HepG2 (cell line): ENCODE data around the gene SLC43A1. TPM values are rescaled to one million over a fixed set of nuclear protein-coding genes. Genes with fewer than 3 reads are reported as not detected.

Experiments used
- ATAC-seq: fragments of 200-7000 bp; cut with Tn5 transposase; 3 replicates; pipeline ENCODE4 v1.9.1; 2020; ENCODE audit warnings: mild to moderate bottlenecking, moderate library complexity
- BruUV-seq: library from RNA; stranded (reverse); fragments of 400-500 nt; replicated peaks from 2 replicates; lab custom pipeline; 2021; lab: Mats Ljungman, UMichigan
- CTCF ChIA-PET: fragments of 300-600 bp; formaldehyde crosslinking; extraction: SDS; loops from one replicate; lab custom pipeline; 2021; ENCODE audit warnings: low total read pairs, inconsistent platforms, low intra/inter-chr PET ratio; lab: Yijun Ruan, JAX
- POLR2A ChIA-PET: fragments of 350-600 bp; sonication (Branson Sonifier 250); formaldehyde crosslinking; loops from one replicate; lab custom pipeline; 2020; ENCODE audit warnings: antibody characterized with exemption, inconsistent platforms; lab: Yijun Ruan, JAX
- DNase-seq: peaks from one replicate; pipeline ENCODE4 v3.0.0-alpha.2; 2015; ENCODE audit warnings: low spot score
- FAIRE-seq: peaks from 3 replicates; lab custom pipeline; 2011; peaks lifted over from hg19 to GRCh38; lab: Jason Lieb, UNC
- H2AFZ ChIP-seq: one replicate; pipeline ENCODE4 v1.6.1; 2011; ENCODE audit warnings: low read length, inconsistent platforms
- H3K27ac ChIP-seq: fragments of 300-600 bp; 3 replicates; pipeline ENCODE4 v1.8.0; 2011; ENCODE audit warnings: mixed run types, mild to moderate bottlenecking, mixed read lengths, low read length, inconsistent platforms; ENCODE audit not compliant: insufficient read depth; ENCODE audit errors: extremely low read length
- H3K27me3 ChIP-seq, 2 experiments: fragments of 200-600 bp in 1 of 2; 2 replicates in 1 of 2; 3 replicates in 1 of 2; pipeline versions ENCODE4 v1.6.0 to v1.8.0; 2011; ENCODE audit warnings: low read length in 2 of 2, mild to moderate bottlenecking in 2 of 2, moderate library complexity in 2 of 2, inconsistent platforms in 1 of 2; ENCODE audit not compliant: insufficient read depth in 2 of 2, control insufficient read depth in 1 of 2
- H3K36me3 ChIP-seq, 2 experiments: fragments of 200-600 bp in 1 of 2; replicated peaks in 1 of 2; 2 replicates in 1 of 2; 3 replicates in 1 of 2; pipeline versions ENCODE4 v1.5.1 to v1.8.0; 2011; ENCODE audit warnings: low read length in 2 of 2, inconsistent platforms in 1 of 2; ENCODE audit not compliant: insufficient read depth in 2 of 2, control insufficient read depth in 1 of 2
- H3K4me1 ChIP-seq: 2 replicates; pipeline ENCODE4 v1.5.1; 2012; ENCODE audit warnings: low read length, inconsistent platforms; ENCODE audit not compliant: insufficient read depth
- H3K4me2 ChIP-seq: 2 replicates; pipeline ENCODE4 v1.6.0; 2011; ENCODE audit warnings: low read depth, low read length, inconsistent platforms
- H3K4me3 ChIP-seq, 3 experiments: fragments of 200-600 bp in 1 of 3; sonication (generic), shearing (Covaris generic) in 1 of 3; replicated peaks in 1 of 3; 2 replicates each; pipeline ENCODE4 v1.5.1; 2011 to 2016; ENCODE audit warnings: low read length in 3 of 3, inconsistent platforms in 2 of 3, low read depth in 2 of 3, mild to moderate bottlenecking in 2 of 3, control low read depth in 1 of 3, mixed read lengths in 1 of 3; ENCODE audit not compliant: insufficient read depth in 1 of 3
- H3K79me2 ChIP-seq: one replicate; pipeline ENCODE4 v1.6.1; 2011; ENCODE audit warnings: low read length, inconsistent platforms; ENCODE audit not compliant: insufficient read depth
- H3K9ac ChIP-seq: 2 replicates; pipeline ENCODE4 v1.6.0; 2011; ENCODE audit warnings: mild to moderate bottlenecking, low read depth, low read length, inconsistent platforms; ENCODE audit not compliant: insufficient read depth
- H3K9me3 ChIP-seq: 2 replicates; pipeline ENCODE4 v1.5.1; 2012; ENCODE audit warnings: mild to moderate bottlenecking, low read length
- H4K20me1 ChIP-seq: 2 replicates; pipeline ENCODE4 v1.6.0; 2011; ENCODE audit warnings: inconsistent platforms, mild to moderate bottlenecking, low read length, moderate library complexity; ENCODE audit not compliant: insufficient read depth
- CCAR2 ChIP-seq: fragments of 200-400 bp; formaldehyde crosslinking; optimal IDR thresholded peaks from 2 replicates; pipeline ENCODE3; 2018; ENCODE audit warnings: low read depth, mild to moderate bottlenecking, low read length, moderate library complexity
- DMAP1 ChIP-seq: IDR thresholded peaks from 2 replicates; pipeline ENCODE4 v1.6.1; 2016
- LCORL ChIP-seq, 2 experiments: fragments of 450-650 bp in 1 of 2; sonication (generic) in 1 of 2; formaldehyde crosslinking in 1 of 2; IDR thresholded peaks; 2 replicates each; pipeline versions ENCODE4 v1.5.0 to v1.6.1; 2017 to 2020; ENCODE audit warnings: antibody characterized with exemption in 1 of 2, missing genetic modification reagents in 1 of 2
- NFKB2 ChIP-seq: sonication (generic); formaldehyde crosslinking; IDR thresholded peaks from 2 replicates; pipeline ENCODE4 v1.4.0; 2020; ENCODE audit warnings: missing genetic modification reagents, borderline replicate concordance
- ONECUT2 ChIP-seq: sonication (generic); formaldehyde crosslinking; IDR thresholded peaks from 2 replicates; pipeline ENCODE4 v1.4.0; 2020; ENCODE audit warnings: missing genetic modification reagents
- PHF8 ChIP-seq: sonication (generic); formaldehyde crosslinking; IDR thresholded peaks from 2 replicates; pipeline ENCODE4 v1.5.0; 2020; ENCODE audit warnings: missing genetic modification reagents
- SIX1 ChIP-seq: sonication (generic); formaldehyde crosslinking; IDR thresholded peaks from 2 replicates; pipeline ENCODE4 v1.4.0; 2020; ENCODE audit warnings: missing genetic modification reagents, borderline replicate concordance
- SP5 ChIP-seq: IDR thresholded peaks from 2 replicates; pipeline ENCODE4 v1.6.1; 2016; ENCODE audit warnings: low read depth, borderline replicate concordance
- TAF15 ChIP-seq: fragments of 200-400 bp; formaldehyde crosslinking; IDR thresholded peaks from one replicate; pipeline ENCODE4 v1.6.1; 2018; ENCODE audit warnings: mild to moderate bottlenecking, low read depth, low read length; ENCODE audit not compliant: poor library complexity, severe bottlenecking
- TEAD3 ChIP-seq: optimal IDR thresholded peaks from 2 replicates; pipeline ENCODE3; 2016; ENCODE audit warnings: borderline replicate concordance
- ZKSCAN8 ChIP-seq: IDR thresholded peaks from 2 replicates; pipeline ENCODE4 v1.6.1; 2016; ENCODE audit warnings: borderline replicate concordance, missing genetic modification reagents, missing compliant biosample characterization
- ZNF451 ChIP-seq: sonication (generic); formaldehyde crosslinking; IDR thresholded peaks from 2 replicates; pipeline ENCODE4 v1.5.0; 2020; ENCODE audit warnings: mild to moderate bottlenecking, missing genetic modification reagents
- ZNF501 ChIP-seq: sonication (generic); formaldehyde crosslinking; IDR thresholded peaks from 2 replicates; pipeline ENCODE4 v1.5.1; 2020; ENCODE audit warnings: mild to moderate bottlenecking, moderate library complexity, missing genetic modification reagents
- ZNF546 ChIP-seq: sonication (generic); formaldehyde crosslinking; conservative IDR thresholded peaks from 2 replicates; pipeline ENCODE4 v1.8.1; 2023; ENCODE audit warnings: mild to moderate bottlenecking, missing genetic modification reagents
- ZNF580 ChIP-seq: IDR thresholded peaks from 2 replicates; pipeline ENCODE4 v1.6.1; 2016; ENCODE audit warnings: low read depth, borderline replicate concordance
- WGBS: methylation state at CpG from one replicate; pipeline ENCODE4 v1.1.6; 2017; ENCODE audit warnings: low lambda C conversion rate; 5-methylcytosine and 5-hydroxymethylcytosine counted together
- in situ Hi-C: cut with HindIII; loops from 2 replicates; pipeline ENCODE4 v1.10.0; 2017; ENCODE audit warnings: low pct_unique_long_range_greater_than_20kb; ENCODE audit not compliant: extremely low pct_ligation_motif_present
- intact Hi-C: fragments of 100-400 bp; cut with micrococcal nuclease; formaldehyde crosslinking; loops from one replicate; pipeline ENCODE4 v1.10.0; 2022; ENCODE audit not compliant: unreplicated experiment
- polyA plus RNA-seq, 8 experiments: library from polyadenylated mRNA; depleted of rRNA in 3 of 8; stranded (reverse) in 7 of 8; unstranded in 1 of 8; fragments of >200 nt; fragmentation: Illumina TruSeq in 4 of 8; extraction: Trizol in 4 of 8; gene quantifications; 2 replicates each; pipeline versions ENCODE4 v1.2.1 to v1.2.3, GENCODE V29; 2011 to 2016; ENCODE audit warnings: low read depth in 4 of 8, missing spikeins in 1 of 8, mixed read lengths in 1 of 8; ENCODE audit not compliant: insufficient read depth in 1 of 8
- total RNA-seq, 5 experiments: library from RNA; depleted of rRNA; stranded (reverse); fragments of >200 nt; fragmentation: Illumina TruSeq; extraction: Trizol; gene quantifications; 2 replicates each; pipeline ENCODE4 v1.2.3, GENCODE V29; 2016; ENCODE audit warnings: low read depth in 1 of 5
- TF ChIP-seq, protein P1 (sequence below): sonication (generic); formaldehyde crosslinking; IDR thresholded peaks from 2 replicates; pipeline ENCODE4 v1.8.0; 2022; ENCODE audit warnings: mild to moderate bottlenecking, missing genetic modification reagents, borderline replicate concordance
- TF ChIP-seq, protein P2 (sequence below): sonication (generic); formaldehyde crosslinking; IDR thresholded peaks from 2 replicates; pipeline ENCODE4 v1.8.1; 2023; ENCODE audit warnings: mild to moderate bottlenecking, missing genetic modification reagents, borderline replicate concordance
- TF ChIP-seq, protein P3 (sequence below): sonication (generic); formaldehyde crosslinking; IDR thresholded peaks from 2 replicates; pipeline ENCODE4 v1.9.0; 2022; ENCODE audit warnings: missing genetic modification reagents, mild to moderate bottlenecking, borderline replicate concordance

Gene SLC43A1
- total and polyA plus RNA-seq, 2 of the 13 experiments (the other 11 are each of a cell fraction or from before 2014, with no cell fraction given) = 72.3 to 87.6 TPM

DNA sequence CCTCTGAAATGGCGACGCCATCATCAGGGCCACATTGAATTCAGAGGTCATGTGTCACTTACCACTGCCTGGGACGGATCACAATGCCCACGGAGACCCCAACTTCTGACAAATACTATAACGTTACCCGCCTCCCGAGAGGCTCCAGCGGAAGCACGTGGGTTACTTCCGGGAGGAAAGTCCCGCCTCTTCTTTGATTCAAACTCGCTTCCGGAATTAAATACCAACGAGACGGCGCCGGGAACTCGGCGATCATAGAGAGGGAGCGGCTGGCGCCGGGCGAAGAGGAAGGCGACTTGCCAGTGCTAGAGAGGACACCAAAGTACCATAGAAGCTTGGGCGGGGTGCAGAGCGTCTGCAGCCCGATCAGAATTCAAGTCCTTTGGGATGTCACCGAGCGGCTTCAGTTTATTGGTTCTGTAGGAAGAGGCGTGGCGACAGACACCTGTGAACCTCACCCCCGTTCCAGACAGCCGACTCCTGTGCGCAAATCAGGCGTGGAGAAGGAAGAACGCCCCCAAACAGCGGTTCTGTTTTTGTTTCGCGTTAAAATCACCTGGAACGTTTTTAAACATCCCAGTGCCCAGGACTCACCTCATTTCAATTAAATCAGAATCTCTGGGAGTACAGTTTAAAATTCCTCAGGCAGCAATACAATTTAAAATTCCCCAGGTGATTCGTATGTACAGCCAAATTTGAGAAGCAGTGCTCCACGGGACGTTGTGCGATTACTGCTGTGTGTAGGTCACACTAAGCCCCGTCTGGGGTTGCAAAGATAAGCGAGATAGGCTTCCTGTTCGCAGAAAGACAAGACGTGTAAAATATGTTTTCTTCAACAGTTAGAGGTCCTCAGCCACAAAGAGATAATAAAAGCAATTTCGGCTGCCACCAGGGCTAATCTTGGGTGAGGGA lies 15.3 kb upstream of the SLC43A1 start, which contains the start of gene TIMM10:
TSS of gene TIMM10 (minus strand) at position 159 of the 912 bp plus-strand sequence. CDS start 565 bp downstream, outside the sequence.
- WGBS = 0% methylated on average over 35 of the region's 49 CpGs
- peak; percentile 96 for FAIRE-seq
- Histone ChIP-seq H3K36me3 (peaks cover 0 to 5% of the 10 kb centered on the region in 2 experiments; a peak in 1 of 5 replicates), H3K27me3 (peaks cover 0 to 5% of the 10 kb centered on the region in 2 experiments; a peak in 1 of 5 replicates), H3K4me3 (peak within 1 kb of the TSS; percentile 80 to 98 (median 96)), H2AFZ (peak within 1 kb of the TSS; percentile 95), H3K9me3 (no peaks in the 10 kb centered on the region), H3K4me1 (peaks cover 42% of the 10 kb centered on the region), H3K4me2 (peak within 1 kb of the TSS; percentile 95), H3K79me2 (peaks cover 13% of the 10 kb centered on the region), H4K20me1 (no peaks in the 10 kb centered on the region), H3K9ac (peak within 1 kb of the TSS; percentile 90), H3K27ac (peak within 1 kb of the TSS; percentile 64)
- ChIA-PET CTCF (interaction anchor here (1.0 to 1.3 kb wide), 3 partner anchors 37 to 110 kb away, joined by 3 to 4 read pairs (median 3); no protein-coding TSS in a partner anchor), POLR2A (interaction anchor here (0.6 to 2.6 kb wide), 12 partner anchors 10 to 110 kb away, joined by 3 to 13 read pairs (median 4); partner anchors contain the start of gene SLC43A1)
- in situ Hi-C loops = loop anchor here (5.0 kb wide), 1 partner anchor 184 kb away; no protein-coding TSS in a partner anchor
- intact Hi-C loops = loop anchor here (1.0 to 5.0 kb wide), 3 partner anchors 17 to 111 kb away; no protein-coding TSS in a partner anchor
- DNase-seq = peak; percentile 99
- BruUV-seq = no TSS peak
- ATAC-seq = peak; percentile 98
- TF ChIP-seq TAF15 = no peak
- TF ChIP-seq TEAD3 = peak; percentile 95
- peak; percentile 77 for TF ChIP-seq SIX1 (CRISPR knock-in tag)
- TF ChIP-seq SP5 (CRISPR knock-in tag) = peak; percentile 52; the same call in 1 of the 2 replicates
- peak; percentile 71; the same call in 1 of the 2 replicates for TF ChIP-seq PHF8 (CRISPR knock-in tag)
- peak; percentile 89 for TF ChIP-seq ZNF501 (CRISPR knock-in tag)
- peak; percentile 88; the same call in 1 of the 2 replicates for TF ChIP-seq DMAP1 (CRISPR knock-in tag)
- no peak for TF ChIP-seq ZNF451
- TF ChIP-seq, protein P1, sequence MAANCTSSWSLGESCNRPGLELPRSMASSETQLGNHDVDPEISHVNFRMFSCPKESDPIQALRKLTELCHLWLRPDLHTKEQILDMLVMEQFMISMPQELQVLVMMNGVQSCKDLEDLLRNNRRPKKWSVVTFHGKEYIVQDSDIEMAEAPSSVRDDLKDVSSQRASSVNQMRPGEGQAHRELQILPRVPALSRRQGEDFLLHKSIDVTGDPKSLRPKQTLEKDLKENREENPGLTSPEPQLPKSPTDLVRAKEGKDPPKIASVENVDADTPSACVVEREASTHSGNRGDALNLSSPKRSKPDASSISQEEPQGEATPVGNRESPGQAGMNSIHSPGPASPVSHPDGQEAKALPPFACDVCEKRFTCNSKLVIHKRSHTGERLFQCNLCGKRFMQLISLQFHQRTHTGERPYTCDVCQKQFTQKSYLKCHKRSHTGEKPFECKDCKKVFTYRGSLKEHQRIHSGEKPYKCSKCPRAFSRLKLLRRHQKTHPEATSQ = no peak; the same call in 1 of the 2 replicates
- TF ChIP-seq, protein P2, sequence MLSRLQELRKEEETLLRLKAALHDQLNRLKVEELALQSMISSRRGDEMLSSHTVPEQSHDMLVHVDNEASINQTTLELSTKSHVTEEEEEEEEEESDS (CRISPR knock-in tag) = 0 out of 2 replicates have a peak, but pooled peaks have one; percentile 46
- TF ChIP-seq, protein P3, sequence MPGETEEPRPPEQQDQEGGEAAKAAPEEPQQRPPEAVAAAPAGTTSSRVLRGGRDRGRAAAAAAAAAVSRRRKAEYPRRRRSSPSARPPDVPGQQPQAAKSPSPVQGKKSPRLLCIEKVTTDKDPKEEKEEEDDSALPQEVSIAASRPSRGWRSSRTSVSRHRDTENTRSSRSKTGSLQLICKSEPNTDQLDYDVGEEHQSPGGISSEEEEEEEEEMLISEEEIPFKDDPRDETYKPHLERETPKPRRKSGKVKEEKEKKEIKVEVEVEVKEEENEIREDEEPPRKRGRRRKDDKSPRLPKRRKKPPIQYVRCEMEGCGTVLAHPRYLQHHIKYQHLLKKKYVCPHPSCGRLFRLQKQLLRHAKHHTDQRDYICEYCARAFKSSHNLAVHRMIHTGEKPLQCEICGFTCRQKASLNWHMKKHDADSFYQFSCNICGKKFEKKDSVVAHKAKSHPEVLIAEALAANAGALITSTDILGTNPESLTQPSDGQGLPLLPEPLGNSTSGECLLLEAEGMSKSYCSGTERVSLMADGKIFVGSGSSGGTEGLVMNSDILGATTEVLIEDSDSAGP (CRISPR knock-in tag) = peak; percentile 85; the same call in 1 of the 2 replicates
- no peak for TF ChIP-seq CCAR2
- no peak for TF ChIP-seq LCORL (IDR thresholded peaks at IDR 0.05)
- peak; percentile 64 for TF ChIP-seq LCORL (CRISPR knock-in tag; IDR thresholded peaks at IDR 0.05)
- no peak for TF ChIP-seq ZNF546
- peak; percentile 71; the same call in 1 of the 2 replicates for TF ChIP-seq ZKSCAN8 (CRISPR knock-in tag)
- peak; percentile 75; the same call in 1 of the 2 replicates for TF ChIP-seq NFKB2 (CRISPR knock-in tag)
- TF ChIP-seq ONECUT2 (CRISPR knock-in tag) = peak; percentile 70; the same call in 1 of the 2 replicates
- TF ChIP-seq ZNF580 (CRISPR knock-in tag) = peak; percentile 64; the same call in 1 of the 2 replicates
